NCI-H2196 (cell line): ENCODE measurements around the gene ARHGEF40.
A peak's percentile ranks its signal among the peaks of the same experiment; 100 is the strongest.

Experiments used
- DNase-seq: peaks from one replicate; lab custom pipeline; 2025; ENCODE audit not compliant: unreplicated experiment; lab: John Stamatoyannopoulos, UW

Gene ARHGEF40

GRCh38 chr14:21070083-21070609, at the start of gene ARHGEF40:
TSS of gene ARHGEF40 (plus strand) at chr14:21070304. CDS start at chr14:21070397, 93 bp downstream.
- DNase-seq = peak; percentile 68

DNA sequence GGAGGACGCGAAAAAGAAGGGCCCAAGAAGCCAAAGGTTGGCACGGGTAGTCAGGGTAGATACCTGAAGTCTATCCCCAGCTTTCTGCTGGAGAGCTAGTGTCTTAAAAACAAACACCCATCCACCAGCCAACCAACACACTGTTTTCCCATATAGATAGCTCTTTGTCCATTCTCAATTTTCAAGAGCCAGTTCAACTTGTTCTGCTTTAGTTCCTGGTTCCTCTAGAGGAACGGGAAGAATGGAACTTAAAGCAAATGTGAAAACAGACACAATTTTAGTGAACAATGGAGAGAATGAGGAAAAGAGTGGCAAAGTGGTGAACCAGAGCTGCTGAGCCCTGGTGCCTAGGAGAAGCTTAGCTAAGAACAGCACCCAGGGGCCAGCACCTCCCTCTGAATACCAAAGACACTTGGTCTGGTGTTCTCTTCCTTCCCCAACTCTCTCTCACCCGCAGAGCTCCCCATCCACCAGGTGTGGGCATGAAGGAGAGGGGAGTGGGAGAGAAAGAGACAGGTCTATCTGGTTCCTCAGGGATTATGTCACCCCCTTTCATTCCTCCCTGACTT, 49.0 kb upstream of the ARHGEF40 start:
- no peak for DNase-seq

- no peak for DNase-seq
Observed at GRCh38 chr14:21022686-21023085, 47.4 kb upstream of the ARHGEF40 start.

DNA sequence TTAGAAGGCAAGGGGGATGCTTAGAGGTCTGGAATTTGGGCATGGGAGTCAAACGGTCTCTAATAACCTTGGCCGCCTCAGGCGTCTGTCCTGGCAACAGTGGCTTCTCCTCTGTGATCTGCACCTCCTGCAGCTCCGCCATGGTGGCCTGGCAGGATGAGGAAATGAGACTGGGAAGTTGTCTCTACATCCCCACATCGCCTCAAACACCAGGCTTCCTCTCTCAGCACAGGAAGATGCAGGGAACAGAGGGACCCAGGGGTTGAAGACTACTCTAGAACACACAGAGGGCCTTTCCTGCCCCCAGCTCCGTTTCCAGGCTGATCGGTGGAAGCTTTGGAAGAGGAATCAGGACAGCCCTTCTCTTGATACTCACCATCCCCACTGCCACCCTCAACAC, 46.9 kb upstream of the ARHGEF40 start:
- DNase-seq = no peak

DNA sequence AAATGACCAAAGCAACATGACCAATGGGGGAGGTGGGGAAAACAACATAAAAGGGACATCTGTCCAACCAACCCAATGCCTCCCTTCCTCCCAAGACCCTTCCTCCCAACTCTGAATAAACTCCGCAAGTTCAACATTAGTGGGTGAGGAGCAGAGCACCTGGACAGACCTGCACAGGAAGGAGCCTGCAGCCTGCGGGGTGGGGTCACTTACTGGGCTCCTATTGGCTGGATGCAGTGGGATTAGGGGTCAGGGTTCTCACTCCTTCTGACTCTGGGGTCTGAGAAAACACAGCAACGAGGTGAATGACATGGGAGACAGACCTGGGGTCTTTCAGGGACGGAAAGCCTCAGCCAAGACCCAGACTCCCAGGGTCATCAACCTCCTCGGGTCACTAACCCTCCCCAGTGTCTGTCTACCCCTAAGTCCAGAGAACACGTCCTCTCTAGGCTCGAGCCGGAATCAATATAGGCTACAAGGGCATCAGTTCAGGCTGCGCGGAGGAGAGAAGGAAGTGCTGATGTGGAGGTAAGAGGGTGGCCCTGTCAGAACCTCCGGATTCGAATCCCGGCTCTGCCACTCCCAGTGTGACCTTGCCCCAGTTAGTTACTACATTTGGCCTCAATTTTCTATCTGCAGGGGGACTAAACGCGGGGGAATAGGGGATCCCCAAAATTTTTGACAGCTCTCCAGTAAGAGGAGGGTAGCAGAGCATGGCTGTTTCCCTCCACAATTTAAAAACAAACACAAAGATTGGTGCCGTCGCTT, 46.1 kb upstream of the ARHGEF40 start:
- DNase-seq = no peak

GRCh38 chr14:21024585-21025370, 45.3 kb upstream of the ARHGEF40 start, which contains the start of gene NDRG2:
TSS of gene NDRG2 (minus strand) at chr14:21025061. CDS start at chr14:21023315, 1,746 bp downstream.
- DNase-seq = peak; percentile 49

DNA sequence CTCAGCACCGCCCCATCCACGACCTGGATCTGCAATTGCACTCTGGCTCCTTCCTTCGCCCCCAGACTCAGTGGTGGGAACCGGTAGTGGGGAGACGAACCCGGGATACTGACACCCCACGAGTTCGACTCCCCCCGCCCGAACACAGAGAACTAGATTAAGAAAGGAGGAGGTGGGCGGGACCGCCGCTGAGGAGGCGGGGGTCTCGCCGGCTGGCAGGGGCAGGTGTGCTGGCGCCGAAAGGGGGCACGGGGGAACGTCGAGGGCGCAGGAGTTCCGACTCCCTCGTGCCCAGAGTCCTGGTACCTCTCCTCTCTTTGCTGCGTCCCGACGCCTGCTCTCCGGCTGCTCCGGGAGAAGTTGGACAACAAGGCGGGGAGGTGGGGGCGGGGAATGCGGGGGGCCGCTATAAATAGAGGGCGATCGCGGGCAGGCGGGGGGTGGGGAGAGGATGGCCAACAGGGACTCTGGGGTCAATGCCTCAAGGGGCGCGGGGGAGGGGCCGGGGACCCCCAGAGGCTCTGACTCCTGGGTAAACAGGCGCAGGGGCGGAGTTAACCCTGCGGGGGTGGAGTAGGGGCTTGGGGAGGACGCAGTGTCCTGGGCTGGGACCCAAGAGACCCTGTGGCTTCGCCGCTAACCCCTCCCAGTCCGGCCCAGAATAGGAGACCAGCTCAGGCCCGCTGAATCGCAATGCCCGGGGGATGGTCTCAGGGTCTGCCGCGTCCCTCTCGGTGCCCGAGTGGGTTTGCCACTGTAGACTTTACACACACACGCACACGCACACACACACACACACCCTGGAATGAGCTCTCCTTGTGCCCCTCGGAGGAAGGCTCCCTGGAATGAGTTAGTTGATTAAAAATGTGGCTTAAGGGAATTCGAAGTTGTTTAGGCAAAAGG, 44.5 kb upstream of the ARHGEF40 start:
- no peak for DNase-seq

GRCh38 chr14:21026274-21026987, 43.7 kb upstream of the ARHGEF40 start:
- no peak for DNase-seq

DNA sequence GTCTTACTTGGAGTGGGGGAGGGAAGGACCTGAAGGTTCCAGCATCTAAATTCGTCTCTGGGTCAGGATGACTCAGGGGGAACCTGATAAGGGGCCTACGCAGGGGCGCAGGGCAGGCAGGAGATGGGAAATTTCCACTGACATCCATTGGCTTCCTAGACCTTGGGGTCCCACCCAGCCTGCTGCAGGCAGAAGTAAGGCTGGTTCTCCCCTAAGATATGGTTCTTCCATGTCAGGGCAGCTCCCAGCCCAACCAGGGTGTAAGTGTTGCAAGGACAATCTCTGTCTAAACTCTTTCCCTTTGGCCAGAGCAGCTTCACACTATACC, 43.2 kb upstream of the ARHGEF40 start:
- DNase-seq = no peak

- DNase-seq = no peak
Observed at GRCh38 chr14:21029917-21030316, 40.2 kb upstream of the ARHGEF40 start, which contains the start of gene TPPP2. TSS of gene TPPP2 (plus strand) at chr14:21030217. CDS start at chr14:21030582, 365 bp downstream.

GRCh38 chr14:21030531-21030930, 39.6 kb upstream of the ARHGEF40 start:
- DNase-seq = no peak

- DNase-seq = no peak
Observed at GRCh38 chr14:21032326-21033132, 37.6 kb upstream of the ARHGEF40 start.

DNA sequence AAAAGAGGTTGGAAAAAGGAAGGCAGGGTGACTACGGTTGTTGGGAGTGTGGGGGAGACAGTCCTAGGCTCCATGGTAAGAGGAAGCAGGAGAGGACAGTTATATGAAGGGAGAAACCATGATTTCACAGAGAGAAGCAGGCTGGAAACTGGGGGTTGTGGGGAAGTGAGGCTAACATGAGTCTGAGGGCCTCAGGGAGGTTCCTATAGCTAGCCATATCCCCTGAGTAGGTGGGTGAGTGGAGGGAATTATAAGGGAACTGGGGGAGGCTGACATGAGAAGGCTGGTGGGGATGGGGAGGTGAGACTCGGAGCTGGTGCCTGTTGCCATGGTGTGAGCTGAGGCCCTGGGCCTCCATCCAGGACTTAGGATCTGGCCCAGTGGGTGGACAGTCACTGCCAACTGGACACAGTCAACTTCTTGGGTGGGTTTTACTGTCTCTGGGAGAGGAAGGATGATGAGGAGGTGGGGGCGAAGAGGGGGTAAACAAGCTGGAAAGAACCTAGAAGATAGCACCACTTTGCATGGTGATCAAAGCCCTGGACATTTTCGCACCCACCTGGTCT, 36.9 kb upstream of the ARHGEF40 start:
- no peak for DNase-seq

GRCh38 chr14:21034707-21035106, 35.4 kb upstream of the ARHGEF40 start, which contains the start of gene RNASE13:
TSS of gene RNASE13 (minus strand) at chr14:21034807. CDS start at chr14:21034288, 519 bp downstream.
- DNase-seq = no peak

GRCh38 chr14:21036751-21037150, 33.4 kb upstream of the ARHGEF40 start:
- no peak for DNase-seq

DNA sequence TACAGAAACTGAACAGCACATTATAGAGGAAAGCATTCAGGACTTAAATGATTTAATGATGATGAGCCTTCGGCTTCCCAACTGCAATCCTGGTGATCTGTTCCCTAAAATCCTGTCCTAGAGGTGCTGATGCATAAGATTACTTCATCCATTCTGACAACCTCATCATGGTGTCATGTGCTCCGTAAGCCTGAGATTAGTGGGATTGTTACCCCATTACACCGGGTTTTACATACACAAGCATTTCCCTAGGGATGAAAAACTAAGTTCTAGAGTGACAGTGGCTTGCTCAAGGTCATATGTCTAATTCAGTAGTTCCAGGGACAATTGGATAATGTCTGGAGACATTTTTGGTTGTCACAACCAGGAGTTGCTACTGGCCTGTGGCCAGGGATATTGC, 32.9 kb upstream of the ARHGEF40 start:
- DNase-seq = no peak

GRCh38 chr14:21038441-21039422, 31.4 kb upstream of the ARHGEF40 start:
- peak; percentile 68 for DNase-seq
